RWPE2 (cell line): ENCODE data around the gene LSM14B.

Experiments
- ATAC-seq: fragments of 200-7000 bp; cut with Tn5 transposase; 3 replicates; pipeline ENCODE4 v1.9.1; 2021; ENCODE audit warnings: low read depth
- DNase-seq: peaks from one replicate; pipeline ENCODE4 v3.0.0-alpha.2; 2020; ENCODE audit warnings: low spot score
- H3K27ac ChIP-seq: fragments of 450-650 bp; 2 replicates; pipeline ENCODE4 v1.5.1; 2017; ENCODE audit warnings: mild to moderate bottlenecking; ENCODE audit not compliant: poor library complexity, severe bottlenecking
- H3K27me3 ChIP-seq: fragments of 250-450 bp; sonication (Bioruptor Pico); 2 replicates; pipeline ENCODE4 v1.5.1; 2021; ENCODE audit warnings: mild to moderate bottlenecking, moderate library complexity; ENCODE audit not compliant: insufficient read depth, poor library complexity, severe bottlenecking
- H3K36me3 ChIP-seq: fragments of 250-450 bp; sonication (Bioruptor Pico); 2 replicates; pipeline ENCODE4 v1.5.1; 2020; ENCODE audit warnings: low read depth, mild to moderate bottlenecking, moderate library complexity
- H3K4me1 ChIP-seq: fragments of 250-450 bp; sonication (Bioruptor Pico); 2 replicates; pipeline ENCODE4 v1.5.1; 2021; ENCODE audit warnings: mild to moderate bottlenecking, moderate library complexity; ENCODE audit not compliant: insufficient read depth, poor library complexity, severe bottlenecking
- H3K4me3 ChIP-seq: fragments of 250-450 bp; sonication (Bioruptor Pico); 2 replicates; pipeline ENCODE4 v1.5.1; 2021; ENCODE audit warnings: mild to moderate bottlenecking, moderate library complexity; ENCODE audit not compliant: severe bottlenecking
- H3K9me3 ChIP-seq: fragments of 250-450 bp; sonication (Bioruptor Pico); 2 replicates; pipeline ENCODE4 v1.5.1; 2021; ENCODE audit warnings: mild to moderate bottlenecking, moderate library complexity; ENCODE audit not compliant: severe bottlenecking
- CTCF ChIP-seq: fragments of 450-650 bp; IDR thresholded peaks from one replicate; pipeline ENCODE4 v1.5.1; 2017; ENCODE audit warnings: mild to moderate bottlenecking, moderate library complexity; ENCODE audit not compliant: poor library complexity, severe bottlenecking

LSM14B gene

DNA sequence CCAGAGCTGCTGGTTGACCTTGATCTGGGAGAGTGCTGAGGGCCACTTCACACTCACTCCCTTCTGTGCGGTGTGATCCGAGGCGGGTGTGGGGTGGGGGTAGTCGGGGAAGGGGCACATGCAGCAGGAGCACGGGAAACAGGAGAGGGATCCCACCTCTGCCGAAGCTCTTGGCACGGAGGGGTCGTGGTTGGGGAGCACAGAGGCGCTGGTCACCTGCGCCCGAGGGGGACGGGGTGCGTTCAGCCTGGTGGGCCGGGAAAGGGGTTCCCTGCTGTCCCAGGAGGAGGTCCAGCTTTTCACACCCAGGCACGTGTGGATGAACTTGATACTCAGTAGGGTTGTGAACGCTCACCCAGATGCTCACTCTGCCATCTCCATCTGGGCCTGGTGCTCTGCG lies 38.6 kb downstream of the LSM14B start:
- Histone ChIP-seq H3K4me3 (no peak overlapping the region), H3K4me1 (peaks cover 32% of the 10 kb centered on the region), H3K27ac (peak overlapping the region; percentile 77), H3K9me3 (no peaks in the 10 kb centered on the region), H3K36me3 (peaks cover 49% of the 10 kb centered on the region), H3K27me3 (no peaks in the 10 kb centered on the region)
- ATAC-seq (0 out of 3 replicates have a peak, but pooled peaks have one; percentile 0), DNase-seq (peak; percentile 88)
- no peak for TF ChIP-seq CTCF

DNA sequence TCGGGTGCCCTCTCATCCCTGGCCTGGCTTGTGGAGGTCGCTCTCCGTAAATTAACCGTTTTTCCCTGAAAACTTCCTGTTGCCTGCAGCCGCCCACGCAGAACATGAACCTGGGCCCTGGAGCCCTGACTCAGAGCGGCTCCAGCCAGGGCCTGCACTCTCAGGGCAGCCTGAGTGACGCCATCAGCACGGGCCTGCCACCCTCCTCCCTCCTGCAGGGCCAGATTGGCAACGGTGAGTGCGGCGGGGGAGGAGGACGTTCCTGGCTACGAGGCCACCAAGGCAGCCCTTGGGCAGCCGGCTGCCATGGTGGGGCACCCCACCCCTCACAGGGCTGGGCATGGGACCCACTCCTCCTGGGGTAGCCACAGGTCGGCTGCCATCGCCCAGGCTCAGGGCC lies 39.1 kb downstream of the LSM14B start:
- H3K4me1 ChIP-seq, result peaks cover 28% of the 10 kb centered on the region
- H3K4me3 ChIP-seq, result no peak overlapping the region
- H3K36me3 ChIP-seq, result peaks cover 54% of the 10 kb centered on the region
- DNase-seq (peak; percentile 97), ATAC-seq (peak; percentile 80)
- H3K27ac ChIP-seq, result peak overlapping the region; percentile 77
- H3K27me3 ChIP-seq, result no peaks in the 10 kb centered on the region
- no peak for TF ChIP-seq CTCF
- no peaks in the 10 kb centered on the region for H3K9me3 ChIP-seq

- DNase-seq (peak; percentile 86), ATAC-seq (no peak)
- Histone ChIP-seq H3K27ac (no peak overlapping the region), H3K4me1 (peaks cover 28% of the 10 kb centered on the region), H3K27me3 (no peaks in the 10 kb centered on the region), H3K36me3 (peaks cover 59% of the 10 kb centered on the region), H3K4me3 (no peak overlapping the region), H3K9me3 (no peaks in the 10 kb centered on the region)
- no peak for TF ChIP-seq CTCF
These were observed 40.6 kb downstream of the LSM14B start for GRCh38 chr20:62162765-62163484.

- Histone ChIP-seq H3K27me3 (no peaks in the 10 kb centered on the region), H3K9me3 (no peaks in the 10 kb centered on the region), H3K4me3 (no peak overlapping the region), H3K36me3 (peaks cover 63% of the 10 kb centered on the region), H3K4me1 (peaks cover 28% of the 10 kb centered on the region), H3K27ac (no peak overlapping the region)
- ATAC-seq, result no peak
- DNase-seq, result no peak
- no peak for TF ChIP-seq CTCF
These were observed 41.2 kb downstream of the LSM14B start for GRCh38 chr20:62163485-62163865.
